GM21526 (cell line): ENCODE data around the gene CPO.

Experiments used
- ATAC-seq: cut with Tn5 transposase; IDR thresholded peaks from one replicate; pipeline ENCODE4 v1.9.1; 2021; ENCODE audit warnings: moderate library complexity; ENCODE audit not compliant: unreplicated experiment, low FRiP score

CPO gene

DNA sequence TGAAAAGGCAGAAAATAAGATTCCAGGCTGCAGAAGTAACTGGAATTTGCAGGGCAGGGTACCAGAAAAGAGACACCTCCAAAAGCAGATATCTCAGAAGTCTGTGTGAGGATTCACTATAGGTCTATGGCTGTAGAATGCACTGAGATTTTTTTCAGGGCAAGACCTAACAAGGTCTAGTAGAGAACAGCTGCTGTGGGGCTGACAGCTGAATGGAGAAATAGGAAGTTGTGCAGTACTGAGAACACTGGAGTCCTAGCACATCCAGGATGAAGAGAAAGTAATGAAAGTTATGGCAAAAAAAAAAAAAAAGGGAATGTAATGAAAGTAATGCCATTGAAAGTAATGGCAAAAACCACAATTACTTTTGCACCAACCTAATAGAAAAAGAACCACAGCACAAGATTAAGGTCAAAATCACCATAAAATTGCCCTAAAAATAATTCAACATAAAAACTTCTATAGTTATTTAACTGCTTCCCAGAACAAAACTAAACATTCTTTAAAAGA, 57.3 kb downstream of the CPO start:
- no peak for ATAC-seq

DNA sequence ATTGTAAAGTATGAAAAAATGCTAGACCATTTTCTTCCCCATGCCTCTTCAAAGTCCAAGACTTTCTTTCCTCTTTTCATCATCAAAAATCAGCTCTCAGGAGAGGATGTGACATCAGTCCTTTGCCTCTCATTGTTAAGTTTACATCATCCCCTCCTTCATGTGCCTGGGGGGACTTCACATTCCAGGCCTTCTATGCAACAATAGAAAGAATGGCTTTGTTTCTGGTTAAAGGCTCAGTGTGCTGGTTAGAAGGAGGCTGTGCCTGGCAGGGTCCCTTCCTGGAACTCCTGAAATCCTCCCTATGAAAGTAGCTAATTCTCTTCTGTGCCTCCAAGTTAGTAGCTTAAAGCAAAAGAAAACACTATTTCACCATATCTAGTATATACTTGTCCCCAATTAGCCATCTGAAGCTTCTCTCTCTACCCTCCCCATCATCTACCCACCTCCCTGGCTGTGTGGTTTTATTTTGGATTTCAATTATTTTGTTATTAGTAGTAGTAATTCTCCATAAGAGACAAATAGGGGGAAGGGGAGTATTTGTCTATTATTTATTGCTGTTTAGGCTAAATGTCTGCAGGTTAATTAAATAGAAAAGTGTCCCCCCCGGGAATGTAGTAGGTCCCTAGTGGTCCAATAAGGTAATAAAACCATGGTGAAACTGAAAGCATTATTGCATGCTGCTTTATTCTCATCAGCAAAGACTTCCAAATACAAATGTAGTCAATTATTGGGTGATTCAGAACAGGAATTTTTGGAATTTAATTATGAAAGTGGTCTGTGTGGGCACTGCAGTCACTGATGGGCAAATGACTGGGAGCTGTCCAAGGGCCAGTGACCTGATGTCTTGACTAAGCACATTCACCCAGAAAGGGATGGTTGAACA, 69.0 kb downstream of the CPO start:
- no peak for ATAC-seq

DNA sequence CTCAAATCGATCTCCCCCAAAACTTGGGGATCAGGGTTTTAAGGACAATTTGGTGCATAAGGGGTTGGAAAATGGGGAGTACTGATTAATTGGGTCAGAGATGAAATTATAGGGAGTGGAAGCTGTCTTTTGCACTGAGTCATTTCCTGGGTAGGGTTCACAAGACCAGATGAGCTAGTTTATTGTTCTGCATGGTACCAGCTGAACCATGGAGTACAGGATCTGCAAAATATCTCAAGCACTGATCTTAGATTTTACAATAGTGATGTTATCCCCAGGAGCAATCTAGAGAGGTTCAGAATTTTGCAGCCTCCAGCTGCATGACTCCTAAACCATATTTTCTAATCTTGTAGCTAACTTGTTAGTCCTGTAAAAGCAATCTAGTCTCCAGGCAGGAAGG, 73.1 kb downstream of the CPO start:
- ATAC-seq: no peak

DNA sequence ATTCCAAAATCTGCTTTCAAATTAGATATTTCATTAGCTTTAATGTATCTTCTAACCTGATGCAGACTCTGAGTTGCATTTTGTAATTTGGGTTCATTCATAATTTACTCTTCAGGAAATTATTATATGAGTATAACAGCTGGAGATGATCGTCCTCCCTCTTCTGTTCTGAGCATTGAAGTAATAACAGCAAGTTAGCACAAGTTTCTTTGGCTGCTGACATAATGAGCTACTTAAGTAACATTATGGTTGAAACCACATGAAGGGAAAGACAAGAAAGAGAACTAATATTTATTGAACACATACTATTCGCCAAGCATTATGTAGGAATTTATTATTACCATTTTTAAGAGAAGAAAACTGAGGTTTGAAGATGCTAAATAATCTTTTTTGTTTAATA, 75.1 kb downstream of the CPO start:
- ATAC-seq: no peak

DNA sequence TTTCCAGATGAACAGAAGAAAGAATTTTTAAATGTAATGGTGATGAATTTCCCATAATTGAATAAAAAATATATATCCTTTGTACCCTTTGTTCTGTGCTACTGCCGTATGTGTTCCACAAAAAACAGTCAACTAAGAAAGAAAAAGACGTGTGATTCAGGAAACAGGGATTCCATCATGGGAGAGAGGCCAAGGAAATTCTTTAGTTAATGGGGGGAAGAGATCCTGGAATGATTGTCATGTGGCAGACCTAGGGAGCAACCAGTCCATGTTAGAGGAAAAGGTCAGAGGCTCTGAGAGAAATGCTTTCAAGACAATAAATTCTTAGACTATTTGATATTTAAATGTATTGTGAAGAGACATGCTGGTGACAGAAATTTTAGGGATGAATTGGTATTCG, 76.6 kb downstream of the CPO start:
- no peak for ATAC-seq
